HL-60 (cell line): ENCODE data around the gene PRSS16.

Source experiments
- DNase-seq, 2 experiments: peaks; one replicate each; pipeline ENCODE4 v3.0.0-alpha.2; 2010 to 2020; ENCODE audit warnings: low read depth in 1 of 2, low spot score in 1 of 2
- H3K27ac ChIP-seq: fragments of 250-450 bp; sonication (Bioruptor Pico); replicated peaks from 2 replicates; pipeline ENCODE4 v1.5.1; 2020; ENCODE audit warnings: mild to moderate bottlenecking, moderate library complexity
- H3K27me3 ChIP-seq: fragments of 250-450 bp; sonication (Bioruptor Pico); 2 replicates; pipeline ENCODE4 v1.5.1; 2021; ENCODE audit warnings: mild to moderate bottlenecking, moderate library complexity; ENCODE audit not compliant: insufficient read depth, poor library complexity, severe bottlenecking
- H3K4me3 ChIP-seq: replicated peaks from 2 replicates; pipeline ENCODE4 v1.5.1; 2011; ENCODE audit warnings: mild to moderate bottlenecking, control low read depth, low read length; ENCODE audit not compliant: insufficient read depth
- GABPA ChIP-seq: IDR thresholded peaks from 2 replicates; pipeline ENCODE4 v1.6.1; 2012; ENCODE audit warnings: low read depth
- POLR2AphosphoS5 ChIP-seq: IDR thresholded peaks from 2 replicates; pipeline ENCODE4 v1.6.1; 2012; ENCODE audit warnings: low read depth
- SPI1 ChIP-seq: IDR thresholded peaks from 2 replicates; pipeline ENCODE4 v1.6.1; 2012; ENCODE audit warnings: low read depth, mild to moderate bottlenecking, borderline replicate concordance
- TF ChIP-seq, protein P1 (sequence below): IDR thresholded peaks from 2 replicates; pipeline ENCODE4 v1.6.1; 2012; ENCODE audit warnings: low read depth; ENCODE audit not compliant: insufficient replicate concordance
- TF ChIP-seq, protein P2 (sequence below): IDR thresholded peaks from one replicate; pipeline ENCODE4 v1.5.1; 2011; ENCODE audit warnings: low read length, control low read depth, inconsistent platforms; ENCODE audit not compliant: insufficient read depth

Gene PRSS16

DNA sequence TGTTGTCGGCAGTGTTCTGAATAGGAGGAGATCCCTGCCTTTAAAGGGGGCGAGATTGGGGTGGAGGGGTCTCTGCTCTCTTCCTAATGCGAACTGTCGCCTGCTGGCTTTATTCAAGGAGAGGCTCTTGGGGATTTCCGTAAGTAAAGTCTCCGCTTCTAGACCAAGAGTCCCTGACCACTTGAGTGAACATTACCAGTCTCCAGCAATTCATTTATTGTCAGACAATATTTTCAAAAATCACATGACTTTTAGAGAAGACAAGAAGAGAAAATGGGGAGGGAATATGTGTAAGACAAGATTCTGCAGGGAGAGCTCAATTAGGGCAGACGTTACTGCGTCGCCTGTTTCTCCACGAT, 43.3 kb downstream of the PRSS16 start:
- Histone ChIP-seq H3K27me3 (peaks cover 5% of the 10 kb centered on the region), H3K4me3 (no peak overlapping the region), H3K27ac (no peak overlapping the region)
- DNase-seq: no peak
- TF ChIP-seq POLR2AphosphoS5 (no peak), SPI1 (no peak), GABPA (no peak)
- TF ChIP-seq, protein P1, sequence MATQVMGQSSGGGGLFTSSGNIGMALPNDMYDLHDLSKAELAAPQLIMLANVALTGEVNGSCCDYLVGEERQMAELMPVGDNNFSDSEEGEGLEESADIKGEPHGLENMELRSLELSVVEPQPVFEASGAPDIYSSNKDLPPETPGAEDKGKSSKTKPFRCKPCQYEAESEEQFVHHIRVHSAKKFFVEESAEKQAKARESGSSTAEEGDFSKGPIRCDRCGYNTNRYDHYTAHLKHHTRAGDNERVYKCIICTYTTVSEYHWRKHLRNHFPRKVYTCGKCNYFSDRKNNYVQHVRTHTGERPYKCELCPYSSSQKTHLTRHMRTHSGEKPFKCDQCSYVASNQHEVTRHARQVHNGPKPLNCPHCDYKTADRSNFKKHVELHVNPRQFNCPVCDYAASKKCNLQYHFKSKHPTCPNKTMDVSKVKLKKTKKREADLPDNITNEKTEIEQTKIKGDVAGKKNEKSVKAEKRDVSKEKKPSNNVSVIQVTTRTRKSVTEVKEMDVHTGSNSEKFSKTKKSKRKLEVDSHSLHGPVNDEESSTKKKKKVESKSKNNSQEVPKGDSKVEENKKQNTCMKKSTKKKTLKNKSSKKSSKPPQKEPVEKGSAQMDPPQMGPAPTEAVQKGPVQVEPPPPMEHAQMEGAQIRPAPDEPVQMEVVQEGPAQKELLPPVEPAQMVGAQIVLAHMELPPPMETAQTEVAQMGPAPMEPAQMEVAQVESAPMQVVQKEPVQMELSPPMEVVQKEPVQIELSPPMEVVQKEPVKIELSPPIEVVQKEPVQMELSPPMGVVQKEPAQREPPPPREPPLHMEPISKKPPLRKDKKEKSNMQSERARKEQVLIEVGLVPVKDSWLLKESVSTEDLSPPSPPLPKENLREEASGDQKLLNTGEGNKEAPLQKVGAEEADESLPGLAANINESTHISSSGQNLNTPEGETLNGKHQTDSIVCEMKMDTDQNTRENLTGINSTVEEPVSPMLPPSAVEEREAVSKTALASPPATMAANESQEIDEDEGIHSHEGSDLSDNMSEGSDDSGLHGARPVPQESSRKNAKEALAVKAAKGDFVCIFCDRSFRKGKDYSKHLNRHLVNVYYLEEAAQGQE: no peak
- TF ChIP-seq, protein P2, sequence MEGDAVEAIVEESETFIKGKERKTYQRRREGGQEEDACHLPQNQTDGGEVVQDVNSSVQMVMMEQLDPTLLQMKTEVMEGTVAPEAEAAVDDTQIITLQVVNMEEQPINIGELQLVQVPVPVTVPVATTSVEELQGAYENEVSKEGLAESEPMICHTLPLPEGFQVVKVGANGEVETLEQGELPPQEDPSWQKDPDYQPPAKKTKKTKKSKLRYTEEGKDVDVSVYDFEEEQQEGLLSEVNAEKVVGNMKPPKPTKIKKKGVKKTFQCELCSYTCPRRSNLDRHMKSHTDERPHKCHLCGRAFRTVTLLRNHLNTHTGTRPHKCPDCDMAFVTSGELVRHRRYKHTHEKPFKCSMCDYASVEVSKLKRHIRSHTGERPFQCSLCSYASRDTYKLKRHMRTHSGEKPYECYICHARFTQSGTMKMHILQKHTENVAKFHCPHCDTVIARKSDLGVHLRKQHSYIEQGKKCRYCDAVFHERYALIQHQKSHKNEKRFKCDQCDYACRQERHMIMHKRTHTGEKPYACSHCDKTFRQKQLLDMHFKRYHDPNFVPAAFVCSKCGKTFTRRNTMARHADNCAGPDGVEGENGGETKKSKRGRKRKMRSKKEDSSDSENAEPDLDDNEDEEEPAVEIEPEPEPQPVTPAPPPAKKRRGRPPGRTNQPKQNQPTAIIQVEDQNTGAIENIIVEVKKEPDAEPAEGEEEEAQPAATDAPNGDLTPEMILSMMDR: no peak

DNA sequence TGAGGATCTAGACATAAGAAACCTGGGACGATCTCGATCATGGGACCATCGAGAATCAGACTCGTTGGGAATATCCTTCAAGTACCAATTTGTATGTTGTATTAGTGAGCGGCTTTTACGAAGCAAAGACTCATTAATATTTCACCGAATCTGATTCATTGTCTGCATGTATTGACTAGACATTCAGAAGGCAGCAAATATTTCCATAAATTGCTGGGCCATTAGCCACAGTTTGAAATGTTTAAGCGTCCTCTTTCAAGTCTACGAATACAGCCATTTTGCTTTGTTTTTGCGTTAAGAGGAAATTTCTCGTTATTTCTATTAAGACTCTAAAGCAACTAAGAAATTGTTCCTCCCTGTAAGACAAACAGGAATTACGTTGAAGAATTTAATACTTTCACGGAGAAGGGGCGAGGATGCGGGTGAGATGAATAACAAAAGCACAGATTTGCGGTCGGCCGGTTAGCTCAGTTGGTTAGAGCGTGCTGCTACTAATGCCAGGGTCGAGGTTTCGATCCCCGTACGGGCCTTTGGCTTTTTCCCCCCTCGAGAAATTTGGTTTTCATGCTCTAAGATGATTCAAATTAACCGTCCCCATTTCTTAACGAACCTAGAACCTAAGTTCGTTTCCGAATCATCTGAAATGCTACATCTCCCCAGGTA, 46.1 kb downstream of the PRSS16 start:
- TF ChIP-seq GABPA (no peak), SPI1 (no peak), POLR2AphosphoS5 (no peak)
- TF ChIP-seq, protein P2: no peak
- TF ChIP-seq, protein P1: no peak
- DNase-seq: no peak
- H3K27me3 ChIP-seq: peaks cover 4% of the 10 kb centered on the region
- no peak overlapping the region for H3K27ac ChIP-seq
- H3K4me3 ChIP-seq: no peak overlapping the region

DNA sequence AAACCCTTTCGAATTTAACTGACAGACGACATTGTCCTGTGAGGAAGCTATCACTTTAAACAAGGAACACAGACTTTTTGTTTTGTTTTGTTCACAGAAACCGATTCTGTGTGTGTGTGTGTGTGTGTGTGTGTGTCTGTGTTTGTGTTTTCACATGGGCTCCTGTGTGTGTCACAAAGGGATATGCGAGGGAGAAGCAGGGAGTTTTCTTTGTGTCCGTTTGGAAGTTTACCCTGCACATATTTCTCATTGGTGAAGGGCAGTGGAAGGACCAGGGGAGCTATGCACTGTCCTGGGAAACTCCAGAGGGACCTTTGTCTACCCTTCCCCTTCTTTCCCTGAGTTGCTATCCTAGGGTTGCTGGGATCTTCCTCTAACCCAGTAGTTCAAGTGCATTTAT, 46.9 kb downstream of the PRSS16 start:
- TF ChIP-seq SPI1 (no peak), GABPA (no peak), POLR2AphosphoS5 (no peak)
- TF ChIP-seq, protein P1: no peak
- TF ChIP-seq, protein P2: no peak

More for the DNA sequence above, 46.9 kb downstream of the PRSS16 start:
- H3K4me3 ChIP-seq: no peak overlapping the region
- DNase-seq: no peak
- no peak overlapping the region for H3K27ac ChIP-seq
- no peaks in the 10 kb centered on the region for H3K27me3 ChIP-seq
